ENCODE data around the gene CARS1. TPM values are rescaled to one million over a fixed set of nuclear protein-coding genes. Genes with fewer than 3 reads are reported as not detected.

The CARS1 gene
- total RNA-seq, 1 experiment from 2014 or later = 120 TPM

DNA sequence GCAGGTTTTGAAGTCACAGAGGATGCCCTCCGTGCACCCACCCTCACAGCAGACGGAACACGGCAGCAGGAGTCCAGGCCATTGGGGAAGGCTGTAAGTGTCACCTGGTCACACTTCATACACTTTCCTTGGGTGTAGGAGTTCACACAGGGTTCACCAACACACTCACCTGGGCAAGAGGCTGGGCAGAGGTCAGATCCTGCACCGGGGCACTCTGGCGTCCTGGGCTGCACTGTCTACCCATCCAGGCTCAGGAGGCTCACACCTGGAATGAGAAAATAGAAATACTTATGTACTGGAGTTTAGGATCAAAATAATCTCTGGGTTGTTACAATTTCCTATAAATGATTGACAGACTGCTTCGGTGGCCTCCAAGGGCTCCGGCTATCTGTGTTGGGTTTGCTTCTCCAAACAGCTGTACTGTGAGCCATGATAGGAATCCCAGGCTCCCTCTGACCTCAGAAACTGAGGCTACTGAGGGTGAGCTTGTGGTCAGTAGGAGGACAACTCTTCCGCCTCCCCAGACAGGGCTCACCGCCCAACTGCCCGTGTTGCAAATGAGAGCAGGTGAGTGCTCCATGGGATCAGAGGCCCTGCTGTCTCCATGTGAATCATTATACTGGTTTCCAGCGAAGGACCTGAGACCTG is 20.1 kb upstream of the CARS1 start:
- DNase-seq (ENCODE audit: low read depth, low spot score) (no peak), ATAC-seq (0 out of 2 replicates have a peak, but pooled peaks have one; percentile 26)
- TF ChIP-seq, protein P1, sequence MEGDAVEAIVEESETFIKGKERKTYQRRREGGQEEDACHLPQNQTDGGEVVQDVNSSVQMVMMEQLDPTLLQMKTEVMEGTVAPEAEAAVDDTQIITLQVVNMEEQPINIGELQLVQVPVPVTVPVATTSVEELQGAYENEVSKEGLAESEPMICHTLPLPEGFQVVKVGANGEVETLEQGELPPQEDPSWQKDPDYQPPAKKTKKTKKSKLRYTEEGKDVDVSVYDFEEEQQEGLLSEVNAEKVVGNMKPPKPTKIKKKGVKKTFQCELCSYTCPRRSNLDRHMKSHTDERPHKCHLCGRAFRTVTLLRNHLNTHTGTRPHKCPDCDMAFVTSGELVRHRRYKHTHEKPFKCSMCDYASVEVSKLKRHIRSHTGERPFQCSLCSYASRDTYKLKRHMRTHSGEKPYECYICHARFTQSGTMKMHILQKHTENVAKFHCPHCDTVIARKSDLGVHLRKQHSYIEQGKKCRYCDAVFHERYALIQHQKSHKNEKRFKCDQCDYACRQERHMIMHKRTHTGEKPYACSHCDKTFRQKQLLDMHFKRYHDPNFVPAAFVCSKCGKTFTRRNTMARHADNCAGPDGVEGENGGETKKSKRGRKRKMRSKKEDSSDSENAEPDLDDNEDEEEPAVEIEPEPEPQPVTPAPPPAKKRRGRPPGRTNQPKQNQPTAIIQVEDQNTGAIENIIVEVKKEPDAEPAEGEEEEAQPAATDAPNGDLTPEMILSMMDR (IDR thresholded peaks at IDR 0.05) = no peak
- TF ChIP-seq, protein P2, sequence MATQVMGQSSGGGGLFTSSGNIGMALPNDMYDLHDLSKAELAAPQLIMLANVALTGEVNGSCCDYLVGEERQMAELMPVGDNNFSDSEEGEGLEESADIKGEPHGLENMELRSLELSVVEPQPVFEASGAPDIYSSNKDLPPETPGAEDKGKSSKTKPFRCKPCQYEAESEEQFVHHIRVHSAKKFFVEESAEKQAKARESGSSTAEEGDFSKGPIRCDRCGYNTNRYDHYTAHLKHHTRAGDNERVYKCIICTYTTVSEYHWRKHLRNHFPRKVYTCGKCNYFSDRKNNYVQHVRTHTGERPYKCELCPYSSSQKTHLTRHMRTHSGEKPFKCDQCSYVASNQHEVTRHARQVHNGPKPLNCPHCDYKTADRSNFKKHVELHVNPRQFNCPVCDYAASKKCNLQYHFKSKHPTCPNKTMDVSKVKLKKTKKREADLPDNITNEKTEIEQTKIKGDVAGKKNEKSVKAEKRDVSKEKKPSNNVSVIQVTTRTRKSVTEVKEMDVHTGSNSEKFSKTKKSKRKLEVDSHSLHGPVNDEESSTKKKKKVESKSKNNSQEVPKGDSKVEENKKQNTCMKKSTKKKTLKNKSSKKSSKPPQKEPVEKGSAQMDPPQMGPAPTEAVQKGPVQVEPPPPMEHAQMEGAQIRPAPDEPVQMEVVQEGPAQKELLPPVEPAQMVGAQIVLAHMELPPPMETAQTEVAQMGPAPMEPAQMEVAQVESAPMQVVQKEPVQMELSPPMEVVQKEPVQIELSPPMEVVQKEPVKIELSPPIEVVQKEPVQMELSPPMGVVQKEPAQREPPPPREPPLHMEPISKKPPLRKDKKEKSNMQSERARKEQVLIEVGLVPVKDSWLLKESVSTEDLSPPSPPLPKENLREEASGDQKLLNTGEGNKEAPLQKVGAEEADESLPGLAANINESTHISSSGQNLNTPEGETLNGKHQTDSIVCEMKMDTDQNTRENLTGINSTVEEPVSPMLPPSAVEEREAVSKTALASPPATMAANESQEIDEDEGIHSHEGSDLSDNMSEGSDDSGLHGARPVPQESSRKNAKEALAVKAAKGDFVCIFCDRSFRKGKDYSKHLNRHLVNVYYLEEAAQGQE (IDR thresholded peaks at IDR 0.05; ENCODE audit: insufficient read depth in 1 of 2, low read depth in 2 of 2, low read length in 1 of 2) = no peak
- no peak for TF ChIP-seq TCF7L2 (IDR thresholded peaks at IDR 0.05; ENCODE audit: low read depth, low read length)
- TF ChIP-seq POLR2AphosphoS5 (IDR thresholded peaks at IDR 0.05; ENCODE audit: low read depth, low read length) = no peak
- no peak for TF ChIP-seq SIN3A (IDR thresholded peaks at IDR 0.05; ENCODE audit: borderline replicate concordance, insufficient read depth, low read depth, low read length)
- POLR2A ChIA-PET = interaction anchor here (0.6 kb wide), 1 partner anchor 159 kb away, joined by 3 read pairs; no protein-coding TSS in a partner anchor
- intact Hi-C loops (cut with micrococcal nuclease; ENCODE audit: unreplicated experiment) (no loop called here), in situ Hi-C loops (cut with HindIII; ENCODE audit: low pct_unique_long_range_greater_than_20kb, low sequenced_read_pairs) (no loop called here)
- Histone ChIP-seq H3K4me1 (ENCODE audit: control insufficient read depth, insufficient read depth, low read length) (no peaks in the 10 kb centered on the region), H3K9me3 (ENCODE audit: control insufficient read depth, insufficient read depth, low read depth, low read length) (no peaks in the 10 kb centered on the region), H3K27ac (ENCODE audit: low read length) (no peak overlapping the region), H3K27me3 (ENCODE audit: control insufficient read depth, insufficient read depth, low read length) (no peaks in the 10 kb centered on the region), H3K36me3 (ENCODE audit: control insufficient read depth, insufficient read depth, low read length) (no peaks in the 10 kb centered on the region), H3K4me3 (ENCODE audit: low read depth in 2 of 2, low read length in 2 of 2) (no peak overlapping the region)
- BruUV-seq (replicated peaks) = no TSS peak
- CTCF ChIA-PET = no interaction called here

DNA sequence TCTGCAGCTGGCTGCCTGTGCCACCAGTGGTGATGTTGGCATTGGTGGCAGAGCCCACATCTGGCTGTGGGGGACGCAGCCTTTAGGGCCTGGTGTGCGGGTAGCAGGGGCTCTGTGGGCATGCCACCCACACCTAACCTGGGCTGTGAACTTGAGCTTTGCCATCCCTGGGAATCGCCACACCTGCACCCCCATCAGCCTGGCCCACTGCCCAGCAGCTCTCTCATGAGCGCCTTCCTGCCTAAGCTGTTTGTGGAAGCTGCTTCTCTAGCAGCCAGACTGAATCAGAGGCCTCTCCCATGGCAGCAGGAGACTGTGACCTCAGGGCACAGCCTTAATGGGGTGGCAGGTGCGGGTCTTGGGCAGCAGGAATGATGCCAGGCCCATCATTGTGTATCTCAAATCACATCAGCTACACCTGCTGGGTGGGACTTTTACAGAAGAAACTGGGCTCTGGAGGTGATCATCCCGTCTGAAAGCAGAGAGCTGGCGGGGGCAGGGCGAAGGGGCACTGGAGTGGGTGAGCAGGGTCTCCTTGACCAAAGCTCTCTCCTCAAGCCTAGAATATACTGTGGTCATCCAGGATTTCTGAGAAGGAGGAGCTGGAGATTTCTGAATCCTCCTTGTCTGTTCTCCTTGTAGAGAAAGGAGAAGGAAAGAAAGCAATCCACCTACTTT is 17.8 kb upstream of the CARS1 start:
- CTCF ChIA-PET = interaction anchor here (1.0 kb wide), 1 partner anchor 16 kb away, joined by 4 read pairs; no protein-coding TSS in a partner anchor
- in situ Hi-C loops (cut with HindIII; ENCODE audit: low pct_unique_long_range_greater_than_20kb, low sequenced_read_pairs) = no loop called here

More for the DNA sequence above, 17.8 kb upstream of the CARS1 start:
- BruUV-seq (replicated peaks) = no TSS peak
- no peaks in the 10 kb centered on the region for H3K4me1 ChIP-seq (ENCODE audit: control insufficient read depth, insufficient read depth, low read length)
- TF ChIP-seq TCF7L2 (IDR thresholded peaks at IDR 0.05; ENCODE audit: low read depth, low read length) (no peak), POLR2AphosphoS5 (IDR thresholded peaks at IDR 0.05; ENCODE audit: low read depth, low read length) (no peak), SIN3A (IDR thresholded peaks at IDR 0.05; ENCODE audit: borderline replicate concordance, insufficient read depth, low read depth, low read length) (no peak)
- TF ChIP-seq, protein P1 (IDR thresholded peaks at IDR 0.05) = no peak
- TF ChIP-seq, protein P2 (IDR thresholded peaks at IDR 0.05; ENCODE audit: insufficient read depth in 1 of 2, low read depth in 2 of 2, low read length in 1 of 2) = no peak
- H3K27ac ChIP-seq (ENCODE audit: low read length) = no peak overlapping the region
- H3K36me3 ChIP-seq (ENCODE audit: control insufficient read depth, insufficient read depth, low read length) = no peaks in the 10 kb centered on the region
- ATAC-seq = no peak
- H3K27me3 ChIP-seq (ENCODE audit: control insufficient read depth, insufficient read depth, low read length) = no peaks in the 10 kb centered on the region
- no peak overlapping the region for H3K4me3 ChIP-seq (ENCODE audit: low read depth in 2 of 2, low read length in 2 of 2)
- POLR2A ChIA-PET = no interaction called here
- intact Hi-C loops (cut with micrococcal nuclease; ENCODE audit: unreplicated experiment) = no loop called here
- no peak for DNase-seq (ENCODE audit: low read depth, low spot score)
- H3K9me3 ChIP-seq (ENCODE audit: control insufficient read depth, insufficient read depth, low read depth, low read length) = no peaks in the 10 kb centered on the region
